ENCODE measurements around the gene KLHL21. TPM values are rescaled to one million over a fixed set of nuclear protein-coding genes. Genes with fewer than 3 reads are reported as not detected.

Gene KLHL21
- total and polyA plus RNA-seq, 2 of the 4 experiments (the other 2 are of a cell fraction), result 12.0 to 36.7 TPM

DNA sequence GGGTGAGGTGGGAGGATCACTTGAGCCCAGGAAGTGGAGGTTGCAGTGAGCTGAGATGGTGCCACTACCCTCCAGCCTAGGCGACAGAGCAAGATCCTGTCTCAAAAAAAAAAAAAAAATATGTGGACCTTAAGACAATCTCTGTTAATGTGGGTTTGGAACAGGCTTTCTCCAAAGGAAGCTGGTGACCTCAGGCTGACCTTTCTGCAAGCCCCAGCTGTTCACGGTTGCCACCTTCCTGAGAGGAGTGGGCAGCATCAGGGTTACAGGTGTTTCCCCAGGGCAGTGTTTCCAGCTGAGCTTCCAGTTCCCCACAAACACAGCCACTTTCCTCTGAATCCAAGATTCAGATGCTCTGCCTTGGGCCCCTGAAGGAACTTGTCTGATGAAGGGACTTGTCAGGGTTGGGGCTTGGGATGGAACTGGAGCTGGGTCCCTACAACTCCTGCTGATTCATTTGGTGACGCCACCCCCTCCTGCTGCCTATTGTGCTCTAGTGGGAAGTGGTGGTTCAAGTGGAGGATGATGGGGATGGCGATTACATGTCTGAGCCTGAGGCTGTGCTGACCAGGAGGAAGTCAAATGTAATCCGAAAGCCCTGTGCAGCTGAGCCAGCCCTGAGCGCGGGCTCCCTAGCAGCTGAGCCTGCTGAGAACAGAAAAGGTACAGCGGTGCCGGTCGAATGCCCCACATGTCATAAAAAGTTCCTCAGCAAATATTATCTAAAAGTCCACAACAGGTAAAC lies 20.9 kb downstream of the KLHL21 start (continued):
- TF ChIP-seq BHLHE40 (IDR thresholded peaks at IDR 0.05; ENCODE audit: low read depth, low read length), result no peak

DNA sequence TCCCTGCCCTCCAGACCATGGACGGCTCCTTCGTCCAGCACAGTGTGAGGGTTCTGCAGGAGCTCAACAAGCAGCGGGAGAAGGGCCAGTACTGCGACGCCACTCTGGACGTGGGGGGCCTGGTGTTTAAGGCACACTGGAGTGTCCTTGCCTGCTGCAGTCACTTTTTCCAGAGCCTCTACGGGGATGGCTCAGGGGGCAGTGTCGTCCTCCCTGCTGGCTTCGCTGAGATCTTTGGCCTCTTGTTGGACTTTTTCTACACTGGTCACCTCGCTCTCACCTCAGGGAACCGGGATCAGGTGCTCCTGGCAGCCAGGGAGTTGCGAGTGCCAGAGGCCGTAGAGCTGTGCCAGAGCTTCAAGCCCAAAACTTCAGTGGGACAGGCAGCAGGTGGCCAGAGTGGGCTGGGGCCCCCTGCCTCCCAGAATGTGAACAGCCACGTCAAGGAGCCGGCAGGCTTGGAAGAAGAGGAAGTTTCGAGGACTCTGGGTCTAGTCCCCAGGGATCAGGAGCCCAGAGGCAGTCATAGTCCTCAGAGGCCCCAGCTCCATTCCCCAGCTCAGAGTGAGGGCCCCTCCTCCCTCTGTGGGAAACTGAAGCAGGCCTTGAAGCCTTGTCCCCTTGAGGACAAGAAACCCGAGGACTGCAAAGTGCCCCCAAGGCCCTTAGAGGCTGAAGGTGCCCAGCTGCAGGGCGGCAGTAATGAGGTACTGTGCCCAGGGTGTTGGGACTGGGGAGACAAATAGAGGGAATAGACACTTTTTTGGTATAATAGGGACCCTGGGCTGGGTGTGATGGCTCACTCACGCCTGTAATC lies 21.9 kb downstream of the KLHL21 start:
- H3K9me3 ChIP-seq (ENCODE audit: control insufficient read depth, insufficient read depth, low read length), result no peaks in the 10 kb centered on the region
- peak overlapping the region; percentile 60; the same call in 1 of the 2 replicates for H3K27ac ChIP-seq (ENCODE audit: insufficient read depth, low read length)
- peaks cover 17% of the 10 kb centered on the region for H3K9me1 ChIP-seq (ENCODE audit: insufficient read depth, low read length)
- dilution Hi-C loops (cut with HindIII; ENCODE audit: low sequenced_read_pairs, unreplicated experiment) (no loop called here), intact Hi-C loops (cut with micrococcal nuclease) (no loop called here), in situ Hi-C loops (cut with MboI; ENCODE audit: low sequenced_read_pairs) (no loop called here)
- H4K5ac ChIP-seq (ENCODE audit: low read depth, low read length), result no peak overlapping the region; the same call in 1 of the 2 replicates
- H3K4me3 ChIP-seq (ENCODE audit: insufficient read depth, low read depth, low read length), result peak overlapping the region; percentile 71
- peak overlapping the region; percentile 89 for H2AFZ ChIP-seq (replicated peaks; ENCODE audit: low read length, poor library complexity)
- no peak overlapping the region for H2BK5ac ChIP-seq (ENCODE audit: low read depth, low read length, poor library complexity, severe bottlenecking)
- peak overlapping the region; percentile 94 for H2AK9ac ChIP-seq (replicated peaks; ENCODE audit: low read depth, low read length, poor library complexity)
- DNase-seq (no peak), ATAC-seq (ENCODE audit: low read depth) (no peak; the same call in 1 of the 2 replicates)
- no TSS peak for BruUV-seq (replicated peaks)
- peak overlapping the region; percentile 75 for H3K23ac ChIP-seq (ENCODE audit: low read depth, low read length)
- H3K79me1 ChIP-seq (ENCODE audit: low read depth in 1 of 2, low read length in 2 of 2), result peaks cover 15 to 41% of the 10 kb centered on the region in 2 experiments
- CTCF ChIA-PET, result interaction anchor here (0.5 kb wide), 1 partner anchor 9 kb away, joined by 3 read pairs; no protein-coding TSS in a partner anchor
- no peak overlapping the region for H3K56ac ChIP-seq (ENCODE audit: extremely low read depth, insufficient read depth, low read length)
- H4K8ac ChIP-seq (ENCODE audit: low read depth in 2 of 2, low read length in 2 of 2), result peak overlapping the region in 1 of 2 experiments; percentile 74; a peak in 1 of 4 replicates
- 0 out of 2 replicates have a peak, but pooled peaks cover 3% of the 10 kb centered on the region for H3K36me3 ChIP-seq (ENCODE audit: control insufficient read depth, insufficient read depth, low read length)
- no peak overlapping the region for H2BK20ac ChIP-seq (ENCODE audit: low read depth, low read length)
- no peak overlapping the region for H4K91ac ChIP-seq (ENCODE audit: insufficient read depth, low read depth, low read length)
- no peak overlapping the region for H2BK15ac ChIP-seq (ENCODE audit: low read depth, low read length)
- no peak overlapping the region for H2BK120ac ChIP-seq (ENCODE audit: low read depth, low read length)
- H3K4me1 ChIP-seq (ENCODE audit: control insufficient read depth, insufficient read depth, low read length), result peaks cover 11% of the 10 kb centered on the region
- peak overlapping the region; percentile 99 for H3K4me2 ChIP-seq (ENCODE audit: low read depth, low read length)
- POLR2A ChIA-PET (ENCODE audit: unreplicated experiment), result no interaction called here
- 39% methylated on average over 15 of the region's 19 CpGs; no CpG with 5 or more reads in 1 of the 2 experiments for WGBS, 2 experiments (ENCODE audit: extremely low coverage in 2 of 2, insufficient read length in 1 of 2)
- H2AK5ac ChIP-seq (ENCODE audit: low read depth, low read length), result no peak overlapping the region
- H3K27me3 ChIP-seq (ENCODE audit: control insufficient read depth, insufficient read depth, low read length), result no peaks in the 10 kb centered on the region
- H3K9ac ChIP-seq (ENCODE audit: low read depth, low read length), result peak overlapping the region; percentile 56
- H4K20me1 ChIP-seq (ENCODE audit: insufficient read depth, low read length), result peaks cover 15% of the 10 kb centered on the region
- H3K18ac ChIP-seq (ENCODE audit: low read depth, low read length), result no peak overlapping the region
- 0 out of 2 replicates have a peak overlapping the region, but pooled peaks have one; percentile 59 for H3K14ac ChIP-seq (replicated peaks; ENCODE audit: low read depth, low read length)
- no peak overlapping the region for H3K4ac ChIP-seq (ENCODE audit: low read depth, low read length)
- TF ChIP-seq CEBPB (IDR thresholded peaks at IDR 0.05; ENCODE audit: low read depth, low read length), result no peak
- no peak for TF ChIP-seq RCOR1 (IDR thresholded peaks at IDR 0.05; ENCODE audit: insufficient replicate concordance, low read length)
- TF ChIP-seq RAD21 (IDR thresholded peaks at IDR 0.05; ENCODE audit: low read length), result no peak
- no peak for TF ChIP-seq POLR2A (IDR thresholded peaks at IDR 0.05; ENCODE audit: low read depth, low read length)
- no peak for TF ChIP-seq MXI1 (IDR thresholded peaks at IDR 0.05; ENCODE audit: borderline replicate concordance, low read depth, low read length)
- TF ChIP-seq CHD1 (IDR thresholded peaks at IDR 0.05; ENCODE audit: low read depth, low read length), result no peak
- TF ChIP-seq, protein P1, sequence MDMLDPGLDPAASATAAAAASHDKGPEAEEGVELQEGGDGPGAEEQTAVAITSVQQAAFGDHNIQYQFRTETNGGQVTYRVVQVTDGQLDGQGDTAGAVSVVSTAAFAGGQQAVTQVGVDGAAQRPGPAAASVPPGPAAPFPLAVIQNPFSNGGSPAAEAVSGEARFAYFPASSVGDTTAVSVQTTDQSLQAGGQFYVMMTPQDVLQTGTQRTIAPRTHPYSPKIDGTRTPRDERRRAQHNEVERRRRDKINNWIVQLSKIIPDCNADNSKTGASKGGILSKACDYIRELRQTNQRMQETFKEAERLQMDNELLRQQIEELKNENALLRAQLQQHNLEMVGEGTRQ (IDR thresholded peaks at IDR 0.05; ENCODE audit: low read depth, low read length), result no peak
- TF ChIP-seq ELK1 (IDR thresholded peaks at IDR 0.05; ENCODE audit: borderline replicate concordance, low read depth, low read length), result no peak
- TF ChIP-seq MAFK (IDR thresholded peaks at IDR 0.05; ENCODE audit: low read depth, low read length), result no peak
